HCT116 (cell line): Measurements from ENCODE around the gene ADORA1. TPM values are rescaled to one million over a fixed set of nuclear protein-coding genes. Genes with fewer than 3 reads are reported as not detected.

Experiments
- ATAC-seq: fragments of 200-7000 bp; cut with Tn5 transposase; 2 replicates; pipeline ENCODE4 v1.9.1; 2020; ENCODE audit warnings: mild to moderate bottlenecking, moderate library complexity
- BruUV-seq: library from RNA; stranded (reverse); fragments of 400-500 nt; replicated peaks from 2 replicates; lab custom pipeline; 2021; lab: Mats Ljungman, UMichigan
- CTCF ChIA-PET: fragments of 300-600 bp; sonication (Branson Sonifier 250); formaldehyde crosslinking; loops from one replicate; lab custom pipeline; 2021; ENCODE audit warnings: antibody characterized with exemption; lab: Charles Lee
- POLR2A ChIA-PET: fragments of 300-600, 350-600 bp; sonication (Branson Sonifier 250); formaldehyde crosslinking; loops from one replicate; lab custom pipeline; 2021; ENCODE audit warnings: antibody characterized with exemption; lab: Charles Lee
- RAD21 ChIA-PET, 2 experiments: fragments of 300-600 bp; sonication (Branson Sonifier 250); formaldehyde crosslinking; loops; one replicate each; lab custom pipeline; 2023; ENCODE audit warnings: low total read pairs in 2 of 2; ENCODE audit not compliant: uncharacterized antibody in 2 of 2, unreplicated experiment in 2 of 2, low non-redundant PET in 1 of 2; lab: Charles Lee
- DNase-seq: peaks from one replicate; pipeline ENCODE4 v3.0.0-alpha.2; 2010; ENCODE audit warnings: low read depth, low spot score
- H2AFZ ChIP-seq: fragments of 200-600 bp; shearing (Covaris generic), sonication (generic); 2 replicates; pipeline ENCODE4 v1.6.1; 2017; ENCODE audit warnings: low read depth, mixed run types, mixed read lengths, antibody characterized with exemption, low read length; ENCODE audit not compliant: poor library complexity, severe bottlenecking
- H3K27ac ChIP-seq: 2 replicates; pipeline ENCODE4 v1.5.1; 2012; ENCODE audit warnings: low read depth, low read length
- H3K27me3 ChIP-seq: fragments of 200-600 bp; sonication (generic); 2 replicates; pipeline ENCODE4 v1.6.1; 2016; ENCODE audit warnings: mixed run types, low read length, mixed read lengths; ENCODE audit not compliant: insufficient read depth
- H3K36me3 ChIP-seq, 2 experiments: fragments of 200-500 bp in 1 of 2; fragments of 200-600 bp in 1 of 2; sonication (Bioruptor generic) in 1 of 2; sonication (generic) in 1 of 2; 2 replicates each; pipeline versions ENCODE4 v1.5.1 to v1.6.1; 2014 to 2016; ENCODE audit warnings: low read length in 2 of 2, inconsistent platforms in 1 of 2, mixed read lengths in 1 of 2, mixed run types in 1 of 2; ENCODE audit not compliant: insufficient read depth in 2 of 2, control insufficient read depth in 1 of 2
- H3K4me1 ChIP-seq, 2 experiments: fragments of 200-600 bp in 1 of 2; sonication (generic) in 1 of 2; 2 replicates each; pipeline versions ENCODE4 v1.5.1 to v1.6.1; 2012 to 2017; ENCODE audit warnings: low read length in 2 of 2, inconsistent platforms in 1 of 2, mild to moderate bottlenecking in 1 of 2, mixed read lengths in 1 of 2, mixed run types in 1 of 2, moderate library complexity in 1 of 2; ENCODE audit not compliant: insufficient read depth in 2 of 2, control insufficient read depth in 1 of 2
- H3K4me2 ChIP-seq: fragments of 200-600 bp; sonication (generic); 2 replicates; pipeline ENCODE4 v1.6.1; 2017; ENCODE audit warnings: mixed run types, low read length, mixed read lengths
- H3K4me3 ChIP-seq, 2 experiments: fragments of 200-600 bp in 1 of 2; sonication (generic) in 1 of 2; replicated peaks in 1 of 2; 2 replicates each; pipeline ENCODE4 v1.5.1; 2011 to 2016; ENCODE audit warnings: low read length in 2 of 2, control low read depth in 1 of 2, low read depth in 1 of 2, mild to moderate bottlenecking in 1 of 2, mixed read lengths in 1 of 2, mixed run types in 1 of 2
- H3K79me2 ChIP-seq: fragments of 200-600 bp; sonication (generic); 2 replicates; pipeline ENCODE4 v1.6.1; 2017; ENCODE audit warnings: mild to moderate bottlenecking, mixed run types, low read length, moderate library complexity, mixed read lengths; ENCODE audit not compliant: insufficient read depth
- H3K9ac ChIP-seq: fragments of 200-600 bp; sonication (generic); 2 replicates; pipeline ENCODE4 v1.6.1; 2016; ENCODE audit warnings: low read length, mixed read lengths
- H3K9me2 ChIP-seq: fragments of 200-600 bp; sonication (generic), shearing (Covaris generic); 2 replicates; pipeline ENCODE4 v1.6.1; 2017; ENCODE audit warnings: mixed run types, mild to moderate bottlenecking, moderate library complexity; ENCODE audit not compliant: insufficient read depth
- H3K9me3 ChIP-seq, 2 experiments: fragments of 200-500 bp in 1 of 2; fragments of 200-600 bp in 1 of 2; sonication (Bioruptor generic) in 1 of 2; sonication (generic) in 1 of 2; 2 replicates each; pipeline ENCODE4 v1.6.1; 2014 to 2017; ENCODE audit warnings: low read length in 2 of 2, mixed read lengths in 2 of 2, inconsistent platforms in 1 of 2, low read depth in 1 of 2, mild to moderate bottlenecking in 1 of 2, mixed run types in 1 of 2, moderate library complexity in 1 of 2; ENCODE audit not compliant: control insufficient read depth in 1 of 2, insufficient read depth in 1 of 2
- H4K20me1 ChIP-seq: fragments of 200-600 bp; sonication (generic), shearing (Covaris generic); 2 replicates; pipeline ENCODE4 v1.6.1; 2017; ENCODE audit warnings: mixed run types, mild to moderate bottlenecking, moderate library complexity; ENCODE audit not compliant: insufficient read depth
- CBX3 ChIP-seq: IDR thresholded peaks from 2 replicates; pipeline ENCODE4 v1.6.1; 2012; ENCODE audit warnings: low read depth
- ZBTB33 ChIP-seq: IDR thresholded peaks from 2 replicates; pipeline ENCODE4 v1.6.1; 2011; ENCODE audit warnings: mild to moderate bottlenecking, low read length, moderate library complexity; ENCODE audit not compliant: insufficient replicate concordance; ENCODE audit errors: extremely low read depth
- intact Hi-C: fragments of 100-400 bp; cut with micrococcal nuclease; formaldehyde crosslinking; loops from 2 replicates; pipeline ENCODE4 v1.10.0; 2022
- total RNA-seq: library from RNA; stranded (reverse); gene quantifications from one replicate; pipeline ENCODE4 v1.2.1, GENCODE V29; 2021; ENCODE audit not compliant: unreplicated experiment

Gene ADORA1
- total RNA-seq, 1 experiment from 2014 or later = 2.8 TPM

- DNase-seq (no peak), ATAC-seq (no peak)
- H3K9ac ChIP-seq = no peak overlapping the region
- H3K9me2 ChIP-seq = no peaks in the 10 kb centered on the region
- CTCF ChIA-PET = interaction anchor here (2.9 to 3.4 kb wide), 3 partner anchors 12 to 152 kb away, joined by 42 to 58 read pairs (median 58); partner anchors contain the start of gene ADORA1
- H3K9me3 ChIP-seq = no peaks in the 10 kb centered on the region
- no peak overlapping the region for H3K27ac ChIP-seq
- H4K20me1 ChIP-seq = no peaks in the 10 kb centered on the region
- no TSS peak for BruUV-seq
- POLR2A ChIA-PET = no interaction called here
- TF ChIP-seq ZBTB33 (no peak), CBX3 (no peak)
- no peaks in the 10 kb centered on the region for H3K36me3 ChIP-seq
- intact Hi-C loops = no loop called here
- no peak overlapping the region for H3K4me2 ChIP-seq
- H2AFZ ChIP-seq = no peak overlapping the region
- no peaks in the 10 kb centered on the region for H3K79me2 ChIP-seq
- peaks cover 0 to 10% of the 10 kb centered on the region in 2 experiments; a peak in 1 of 4 replicates for H3K4me1 ChIP-seq
- no peak overlapping the region for H3K4me3 ChIP-seq
- RAD21 ChIA-PET = no interaction called here
- peaks cover 34% of the 10 kb centered on the region; the same call in 1 of the 2 replicates for H3K27me3 ChIP-seq
These were observed 11.3 kb upstream of the ADORA1 start for GRCh38 chr1:203116091-203116820.
